Stimulated activated CD4-positive, alpha-beta T cell treated with anti-CD3 and anti-CD28 coated beads, Interleukin-15, amount 100 ng/mL, for 24 hours (primary cell): ENCODE measurements around the gene DMXL2.
"Not testable (repeated sequence)": the region's sequence is repeated elsewhere in the genome, so short reads cannot be mapped to it uniquely, and the experiment has no call there.

ENCODE experiments used
- DNase-seq: peaks from one replicate; pipeline ENCODE4 v3.0.0-alpha.2; 2020

The DMXL2 gene

GRCh38 chr15:51576286-51576850 is 46.2 kb downstream of the DMXL2 start:
- DNase-seq: no peak

- DNase-seq: no peak
Measured at GRCh38 chr15:51575775-51576174, 46.8 kb downstream of the DMXL2 start.

- not testable (repeated sequence) for DNase-seq
Measured at GRCh38 chr15:51573352-51573751, 49.2 kb downstream of the DMXL2 start.

GRCh38 chr15:51568939-51569784 is 53.4 kb downstream of the DMXL2 start:
- not testable (repeated sequence) for DNase-seq

- no peak for DNase-seq
Measured at GRCh38 chr15:51561271-51561670, 61.3 kb downstream of the DMXL2 start.

- no peak for DNase-seq
Measured at GRCh38 chr15:51558876-51559275, 63.7 kb downstream of the DMXL2 start.

GRCh38 chr15:51558411-51558810 is 64.2 kb downstream of the DMXL2 start:
- DNase-seq: no peak

- DNase-seq: no peak
Measured at GRCh38 chr15:51550841-51551240, 71.7 kb downstream of the DMXL2 start.

GRCh38 chr15:51547656-51548055 is 74.9 kb downstream of the DMXL2 start:
- no peak for DNase-seq

GRCh38 chr15:51536965-51537574 is 85.5 kb downstream of the DMXL2 start:
- DNase-seq: no peak

- no peak for DNase-seq
Measured at GRCh38 chr15:51533672-51534398, 88.7 kb downstream of the DMXL2 start.

- no peak for DNase-seq
Measured at GRCh38 chr15:51526955-51527354, 95.6 kb downstream of the DMXL2 start.

GRCh38 chr15:51524376-51524775 is 98.2 kb downstream of the DMXL2 start:
- DNase-seq: no peak

- no peak for DNase-seq
Measured at GRCh38 chr15:51516291-51516690, 106.3 kb downstream of the DMXL2 start.

- DNase-seq: no peak
Measured at GRCh38 chr15:51505251-51505650, 117.3 kb downstream of the DMXL2 start.

GRCh38 chr15:51503003-51503402 is 119.6 kb downstream of the DMXL2 start:
- no peak for DNase-seq

GRCh38 chr15:51499379-51499976 is 123.1 kb downstream of the DMXL2 start:
- no peak for DNase-seq

- no peak for DNase-seq
Measured at GRCh38 chr15:51497806-51498205, 124.8 kb downstream of the DMXL2 start.

GRCh38 chr15:51496246-51496645 is 126.3 kb downstream of the DMXL2 start:
- no peak for DNase-seq

GRCh38 chr15:51494411-51495314 is 127.9 kb downstream of the DMXL2 start:
- no peak for DNase-seq

GRCh38 chr15:51493892-51494291 is 128.7 kb downstream of the DMXL2 start:
- DNase-seq: no peak

GRCh38 chr15:51492528-51492927 is 130.0 kb downstream of the DMXL2 start:
- DNase-seq: no peak
